Activated T-cell treated with anti-CD3 and anti-CD28 coated beads for 1 hour (primary cell): ENCODE results near the gene MAP3K10.

Experiments used
- DNase-seq: peaks from one replicate; pipeline ENCODE4 v3.0.0-alpha.2; 2020; ENCODE audit warnings: low read depth

The MAP3K10 gene

GRCh38 chr19:40233811-40234389 is 42.7 kb downstream of the MAP3K10 start:
- no peak for DNase-seq

- DNase-seq: no peak
Measured at GRCh38 chr19:40234429-40235237, 43.4 kb downstream of the MAP3K10 start.

- no peak for DNase-seq
Measured at GRCh38 chr19:40235238-40236025, 44.2 kb downstream of the MAP3K10 start.

DNA sequence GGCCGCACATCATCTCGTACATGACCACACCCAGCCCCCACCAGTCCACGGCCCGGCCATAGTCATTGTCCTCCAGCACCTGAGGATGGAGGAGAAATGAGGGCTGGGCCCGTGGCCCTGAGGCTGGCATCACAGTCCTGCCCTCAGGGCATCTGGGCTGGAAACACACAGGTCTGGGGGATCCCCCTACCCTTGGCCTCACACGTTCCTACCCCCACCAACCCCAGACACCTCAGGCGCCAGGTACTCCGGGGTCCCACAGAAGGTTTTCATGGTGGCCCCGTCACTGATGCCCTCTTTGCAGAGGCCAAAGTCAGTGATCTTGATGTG is 44.8 kb downstream of the MAP3K10 start:
- no peak for DNase-seq

- no peak for DNase-seq
Measured at GRCh38 chr19:40236366-40236765, 45.1 kb downstream of the MAP3K10 start.

DNA sequence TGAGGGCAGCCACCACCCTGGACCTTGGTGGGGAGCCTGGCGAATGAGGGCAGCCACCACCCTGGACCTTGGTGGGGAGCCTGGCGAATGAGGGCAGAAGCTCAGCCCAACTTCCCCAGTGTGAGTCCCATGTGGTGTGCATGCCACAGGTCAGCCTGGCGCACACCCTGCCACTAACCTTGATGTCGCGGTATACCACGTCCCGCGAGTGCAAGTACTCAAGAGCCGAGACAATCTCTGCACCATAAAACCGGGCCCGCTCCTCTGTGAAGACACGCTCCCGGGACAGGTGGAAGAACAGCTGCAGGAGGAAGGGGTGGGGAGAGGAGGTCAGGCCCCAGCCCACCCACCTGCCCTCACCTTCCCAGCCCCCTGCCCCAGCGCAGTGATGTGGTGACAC is 46.6 kb downstream of the MAP3K10 start:
- DNase-seq: no peak

- DNase-seq: no peak
Measured at GRCh38 chr19:40238775-40239174, 47.5 kb downstream of the MAP3K10 start.

GRCh38 chr19:40239415-40240226 is 48.4 kb downstream of the MAP3K10 start:
- DNase-seq: no peak

DNA sequence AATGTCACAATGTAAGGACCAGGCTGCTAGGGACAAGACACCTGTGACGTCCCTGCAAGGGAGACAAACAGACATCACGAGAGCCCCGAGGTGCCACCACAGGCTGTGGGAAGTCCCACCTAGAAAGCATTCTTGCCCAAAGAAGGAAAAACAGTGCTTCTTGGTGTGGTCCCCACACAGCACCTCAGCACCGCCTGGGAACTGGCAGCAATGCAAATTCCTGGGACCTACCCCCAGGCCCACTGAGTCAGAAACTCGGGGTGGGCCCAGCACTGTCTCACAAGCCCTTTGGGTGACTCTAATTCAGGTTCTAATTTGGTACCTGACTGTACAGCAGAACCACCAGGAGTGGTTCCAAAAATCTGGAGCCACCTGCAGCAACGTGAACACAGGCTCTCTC is 49.1 kb downstream of the MAP3K10 start:
- no peak for DNase-seq

DNA sequence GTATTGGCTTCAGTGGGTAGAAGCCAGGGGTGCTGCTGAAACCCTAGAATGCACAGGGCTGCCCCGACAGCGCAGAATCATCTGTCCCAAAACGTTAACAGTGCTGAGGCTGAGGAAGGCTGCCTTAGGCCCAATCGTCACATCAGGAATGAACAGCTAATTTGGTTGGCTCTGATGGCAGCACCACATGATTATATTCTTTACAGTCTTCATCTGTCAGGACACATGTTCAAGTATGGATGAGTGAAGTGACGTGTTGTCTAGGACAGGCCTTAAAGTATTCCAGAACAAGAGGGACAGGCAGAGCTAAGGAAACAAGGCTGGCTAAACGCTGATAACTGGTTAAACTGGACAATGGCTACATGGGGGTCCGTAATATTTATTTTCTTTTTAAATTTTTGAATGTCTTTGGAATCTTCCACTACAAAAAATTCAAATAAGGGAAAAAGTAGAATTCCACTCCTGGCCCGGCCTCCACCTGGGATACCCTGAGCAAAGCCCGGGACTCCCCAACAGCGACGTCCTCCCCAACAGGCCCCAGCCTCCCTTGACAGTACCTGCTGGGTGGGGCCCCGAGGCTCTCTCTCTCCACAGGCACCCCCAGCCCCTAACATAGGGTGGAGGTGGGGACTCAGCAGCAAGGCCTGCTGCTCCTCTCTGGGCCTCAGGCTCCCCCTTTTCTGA is 50.0 kb downstream of the MAP3K10 start:
- DNase-seq: no peak

DNA sequence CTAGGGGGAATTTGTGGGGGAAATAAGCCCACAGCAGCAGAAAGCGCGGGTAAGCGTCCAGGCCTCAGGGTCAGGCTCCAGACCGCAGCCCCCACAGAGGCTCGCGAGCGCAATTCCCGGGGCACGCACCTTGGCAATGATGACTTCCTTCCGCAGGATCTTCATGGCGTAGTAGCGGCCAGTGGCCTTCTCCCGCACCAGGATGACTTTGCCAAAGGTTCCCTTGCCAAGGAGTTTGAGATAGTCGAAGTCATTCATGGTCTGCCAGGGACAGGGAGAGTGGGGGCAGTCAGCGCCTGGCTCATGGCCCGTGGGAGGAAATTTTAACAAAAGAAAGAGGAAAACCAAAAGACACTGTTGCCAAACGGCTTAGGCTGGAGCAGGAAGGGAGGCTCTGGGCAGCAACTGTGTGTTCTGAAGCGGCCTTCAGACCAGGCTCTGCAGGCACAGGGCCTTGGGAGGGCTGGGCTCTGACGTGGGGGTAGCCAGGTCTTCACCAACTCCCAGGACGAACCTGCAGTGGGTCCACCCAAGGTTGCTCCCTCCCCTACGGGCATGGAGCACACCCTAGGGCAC is 50.7 kb downstream of the MAP3K10 start:
- no peak for DNase-seq

- no peak for DNase-seq
Measured at GRCh38 chr19:40242480-40242879, 51.3 kb downstream of the MAP3K10 start.

- DNase-seq: no peak
Measured at GRCh38 chr19:40243181-40243580, 52.0 kb downstream of the MAP3K10 start.

- DNase-seq: no peak
Measured at GRCh38 chr19:40244579-40245317, 53.5 kb downstream of the MAP3K10 start.

DNA sequence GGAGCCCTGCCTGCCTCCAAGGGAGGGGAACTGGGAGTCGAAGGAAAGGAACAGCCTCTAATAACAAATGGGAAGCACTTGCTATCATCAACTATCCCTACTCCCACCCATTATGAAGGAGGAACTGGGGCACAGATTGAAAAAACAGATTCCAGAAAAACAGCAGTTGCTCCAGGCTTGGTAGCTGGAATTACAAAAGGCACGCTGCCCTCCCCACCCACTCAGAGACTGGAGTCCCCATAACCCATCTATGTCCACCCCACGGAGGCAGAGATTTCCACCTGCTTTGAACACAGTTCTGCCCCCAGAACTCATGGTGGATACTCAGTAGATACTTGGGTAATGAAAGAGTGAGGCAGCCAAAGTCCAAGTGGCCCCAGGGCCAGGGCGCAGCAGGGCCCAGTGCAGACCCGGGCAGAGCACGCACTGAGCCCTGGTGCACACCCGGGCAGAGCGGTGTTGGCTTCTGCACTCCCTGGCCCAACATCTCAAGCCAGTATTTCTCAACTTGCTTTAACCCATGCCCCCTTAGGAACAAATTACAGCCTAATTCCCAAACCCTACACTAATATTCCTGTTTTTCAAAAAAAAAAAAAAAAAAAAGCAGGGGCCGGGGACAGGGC is 54.4 kb downstream of the MAP3K10 start:
- DNase-seq: no peak

- no peak for DNase-seq
Measured at GRCh38 chr19:40246292-40247073, 55.3 kb downstream of the MAP3K10 start.

DNA sequence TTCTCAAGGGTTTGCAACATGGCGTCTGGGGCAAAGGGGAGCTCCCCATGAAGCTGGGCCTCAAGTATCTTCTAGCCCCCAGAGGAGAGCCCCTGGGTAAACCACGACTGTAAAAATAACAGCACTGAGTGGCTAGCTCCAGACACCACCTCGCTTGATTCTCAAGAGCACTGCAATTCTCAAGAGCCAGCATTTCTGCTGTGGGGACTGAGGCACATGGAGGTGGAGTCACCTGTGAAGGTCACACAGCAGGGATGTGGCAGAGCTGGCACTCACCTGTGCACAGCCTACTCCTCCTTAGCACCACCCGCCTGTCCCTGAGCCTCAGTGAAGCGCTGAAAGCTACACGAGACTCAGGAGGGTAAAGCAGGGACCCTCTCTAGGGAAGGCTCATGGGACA is 56.0 kb downstream of the MAP3K10 start:
- no peak for DNase-seq

DNA sequence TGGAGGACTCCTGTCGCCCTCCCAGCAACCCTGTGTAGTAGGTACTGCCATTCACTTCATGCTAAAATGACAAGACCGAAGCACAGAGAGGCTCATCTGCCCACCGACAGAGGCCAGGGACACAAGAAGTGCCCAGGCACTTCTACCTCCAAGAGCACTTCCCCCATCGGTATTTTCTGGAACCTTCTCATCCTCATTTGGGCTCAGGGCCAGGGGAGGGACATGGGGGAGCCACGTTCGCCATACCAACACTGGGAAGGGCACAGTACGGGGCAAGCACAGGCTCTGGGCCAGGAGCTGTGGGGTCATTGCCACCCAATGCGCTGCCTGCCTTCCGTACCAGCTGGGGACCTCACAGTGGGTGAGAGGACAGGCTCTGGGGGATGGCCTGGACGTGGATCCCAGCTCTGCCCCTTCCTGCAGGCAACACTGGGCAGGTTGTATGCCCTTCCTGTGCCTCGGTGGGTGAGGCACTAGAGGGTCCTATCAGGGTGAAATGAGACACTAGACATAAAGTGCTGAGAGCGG is 56.6 kb downstream of the MAP3K10 start:
- DNase-seq: no peak

DNA sequence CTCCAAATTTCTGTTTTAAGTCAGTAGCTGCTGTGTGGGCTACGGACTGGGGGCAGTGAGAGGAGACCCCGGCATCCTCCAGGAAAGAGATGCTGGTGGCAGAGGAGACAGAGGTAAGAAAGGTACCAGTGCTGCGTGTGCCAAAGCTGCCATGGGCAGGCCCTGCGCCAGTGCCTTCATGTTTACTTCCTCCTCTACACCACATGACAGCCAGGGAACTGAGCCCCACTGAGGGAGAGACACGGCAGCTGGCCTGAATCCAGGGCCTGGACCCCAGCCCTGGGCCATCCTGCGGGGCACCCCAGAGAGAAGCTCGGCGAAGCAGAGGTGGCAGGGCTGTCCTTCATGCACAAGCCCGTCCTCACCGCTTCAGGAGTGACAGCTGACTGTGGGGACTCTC is 58.0 kb downstream of the MAP3K10 start:
- DNase-seq: no peak
